HG03565 (cell line): Measurements from ENCODE around the gene TLR1.
A peak's percentile ranks its signal among the peaks of the same experiment; 100 is the strongest.
"Not testable (repeated sequence)": the region's sequence is repeated elsewhere in the genome, so short reads cannot be mapped to it uniquely, and the experiment has no call there.

Source experiments
- ATAC-seq: cut with Tn5 transposase; IDR thresholded peaks from one replicate; pipeline ENCODE4 v1.9.1; 2021; ENCODE audit warnings: mild to moderate bottlenecking, moderate library complexity; ENCODE audit not compliant: unreplicated experiment

The TLR1 gene

GRCh38 chr4:38806251-38806650, 1.7 kb upstream of the TLR1 start:
- not testable (repeated sequence) for ATAC-seq

- peak; percentile 74 for ATAC-seq
These were observed 1.0 kb upstream of the TLR1 start for GRCh38 chr4:38805530-38806145.

- ATAC-seq: no peak
These were observed 548 bp downstream of the TLR1 start for GRCh38 chr4:38803833-38804653.

- no peak for ATAC-seq
These were observed 1.8 kb downstream of the TLR1 start for GRCh38 chr4:38802561-38803355.

GRCh38 chr4:38800961-38801450, 3.6 kb downstream of the TLR1 start:
- ATAC-seq: no peak

GRCh38 chr4:38800366-38800765, 4.2 kb downstream of the TLR1 start:
- ATAC-seq: no peak

GRCh38 chr4:38795087-38795486, 9.5 kb downstream of the TLR1 start:
- ATAC-seq: no peak

GRCh38 chr4:38794051-38794450, 10.5 kb downstream of the TLR1 start:
- ATAC-seq: no peak

- no peak for ATAC-seq
These were observed 13.6 kb downstream of the TLR1 start for GRCh38 chr4:38791010-38791409.

- ATAC-seq: no peak
These were observed 16.3 kb downstream of the TLR1 start for GRCh38 chr4:38788317-38788716.

GRCh38 chr4:38787693-38788092, 16.9 kb downstream of the TLR1 start:
- no peak for ATAC-seq

- ATAC-seq: no peak
These were observed 18.6 kb downstream of the TLR1 start for GRCh38 chr4:38785901-38786402.

GRCh38 chr4:38785041-38785790, 19.4 kb downstream of the TLR1 start:
- no peak for ATAC-seq

- no peak for ATAC-seq
These were observed 20.4 kb downstream of the TLR1 start for GRCh38 chr4:38784141-38784540.

GRCh38 chr4:38783109-38783460, 21.5 kb downstream of the TLR1 start:
- no peak for ATAC-seq

GRCh38 chr4:38782452-38783108, 22.0 kb downstream of the TLR1 start, which contains the start of gene TLR10:
Gene TLR10, minus strand, starts transcription at chr4:38782990. Its CDS starts 7,400 bp downstream, at chr4:38775590.
- ATAC-seq: peak; percentile 57

- ATAC-seq: no peak
These were observed 22.7 kb downstream of the TLR1 start for GRCh38 chr4:38781854-38782261.

- ATAC-seq: no peak
These were observed 23.6 kb downstream of the TLR1 start for GRCh38 chr4:38780833-38781484.

- ATAC-seq: no peak
These were observed 24.8 kb downstream of the TLR1 start for GRCh38 chr4:38779790-38780189.
